Fibroblast of lung (primary cell): ENCODE measurements around the gene TEX35. TPM values are rescaled to one million over a fixed set of nuclear protein-coding genes. Genes with fewer than 3 reads are reported as not detected.

Experiments used
- DNase-seq, 2 donors: peaks; one replicate each; pipeline versions ENCODE4 v3.0.0 to v3.0.0-alpha.2; 2010; ENCODE audit warnings: low read depth in 2 of 2
- H2AFZ ChIP-seq: 2 replicates; pipeline ENCODE4 v1.5.1; 2012; ENCODE audit warnings: low read length, control low read depth, inconsistent platforms
- H3K27ac ChIP-seq: 2 replicates; pipeline ENCODE4 v1.5.1; 2011; ENCODE audit warnings: low read length, control low read depth; ENCODE audit not compliant: insufficient read depth
- H3K27me3 ChIP-seq: 2 replicates; pipeline ENCODE4 v1.5.1; 2011; ENCODE audit warnings: mild to moderate bottlenecking, low read length; ENCODE audit not compliant: control insufficient read depth, insufficient read depth
- H3K36me3 ChIP-seq: 2 replicates; pipeline ENCODE4 v1.5.1; 2011; ENCODE audit warnings: low read length; ENCODE audit not compliant: control insufficient read depth, insufficient read depth
- H3K4me1 ChIP-seq: 2 replicates; pipeline ENCODE4 v1.5.1; 2011; ENCODE audit warnings: low read length; ENCODE audit not compliant: control insufficient read depth, insufficient read depth; ENCODE audit errors: extremely low read depth
- H3K4me2 ChIP-seq: 2 replicates; pipeline ENCODE4 v1.5.1; 2011; ENCODE audit warnings: low read length, control low read depth; ENCODE audit not compliant: insufficient read depth; ENCODE audit errors: extremely low read depth
- H3K4me3 ChIP-seq, 4 experiments: fragments of 200-600 bp in 1 of 4; sonication (generic) in 1 of 4; replicated peaks in 1 of 4; 2 replicates each; pipeline ENCODE4 v1.5.1; 2011 to 2016; ENCODE audit warnings: low read length in 4 of 4, low read depth in 3 of 4, mild to moderate bottlenecking in 3 of 4, control low read depth in 2 of 4, inconsistent platforms in 1 of 4, mixed read lengths in 1 of 4; ENCODE audit not compliant: insufficient read depth in 1 of 4; ENCODE audit errors: control extremely low read depth in 1 of 4
- H3K79me2 ChIP-seq: 2 replicates; pipeline ENCODE4 v1.5.1; 2012; ENCODE audit warnings: mild to moderate bottlenecking, low read length, inconsistent platforms; ENCODE audit not compliant: control insufficient read depth, insufficient read depth
- H3K9ac ChIP-seq: 2 replicates; pipeline ENCODE4 v1.5.1; 2011; ENCODE audit warnings: mild to moderate bottlenecking, low read length, control low read depth; ENCODE audit not compliant: insufficient read depth
- H3K9me3 ChIP-seq: 2 replicates; pipeline ENCODE4 v1.5.1; 2012; ENCODE audit warnings: low read depth, low read length; ENCODE audit not compliant: control insufficient read depth, insufficient read depth
- H4K20me1 ChIP-seq: 2 replicates; pipeline ENCODE4 v1.5.1; 2011; ENCODE audit warnings: low read length; ENCODE audit not compliant: control insufficient read depth, insufficient read depth; ENCODE audit errors: extremely low read depth
- EZH2 ChIP-seq: IDR thresholded peaks from 2 replicates; pipeline ENCODE4 v1.5.1; 2012; ENCODE audit warnings: low read length, control low read depth, mild to moderate bottlenecking; ENCODE audit errors: missing control alignments
- polyA plus RNA-seq, 2 donors: library from polyadenylated mRNA; depleted of rRNA in 1 of 2; stranded (reverse) in 1 of 2; unstranded in 1 of 2; fragments of >200 nt; gene quantifications; 2 replicates each; pipeline ENCODE4 v1.2.1, GENCODE V29; 2011 to 2012; ENCODE audit warnings: missing spikeins in 1 of 2
- total RNA-seq: library from RNA; depleted of rRNA; stranded (reverse); fragments of >200 nt; gene quantifications from 2 replicates; pipeline ENCODE4 v1.2.1, GENCODE V29; 2014
- TF ChIP-seq, protein P1 (sequence below), 2 donors: IDR thresholded peaks in 1 of 2; conservative IDR thresholded peaks in 1 of 2; 1 replicate in 1 of 2; 2 replicates in 1 of 2; pipeline ENCODE4 v1.5.1; 2011 to 2012; ENCODE audit warnings: low read length in 2 of 2, control low read depth in 1 of 2, inconsistent platforms in 1 of 2, low read depth in 1 of 2, mild to moderate bottlenecking in 1 of 2

Gene TEX35
- total and polyA plus RNA-seq, 2 donors (not counting 1 experiment from before 2014, with no cell fraction given): 0.24 TPM; not detected in 1

- H3K9ac ChIP-seq: no peak overlapping the region
- no peak overlapping the region for H3K4me2 ChIP-seq
- no peak for TF ChIP-seq EZH2
- TF ChIP-seq, protein P1, sequence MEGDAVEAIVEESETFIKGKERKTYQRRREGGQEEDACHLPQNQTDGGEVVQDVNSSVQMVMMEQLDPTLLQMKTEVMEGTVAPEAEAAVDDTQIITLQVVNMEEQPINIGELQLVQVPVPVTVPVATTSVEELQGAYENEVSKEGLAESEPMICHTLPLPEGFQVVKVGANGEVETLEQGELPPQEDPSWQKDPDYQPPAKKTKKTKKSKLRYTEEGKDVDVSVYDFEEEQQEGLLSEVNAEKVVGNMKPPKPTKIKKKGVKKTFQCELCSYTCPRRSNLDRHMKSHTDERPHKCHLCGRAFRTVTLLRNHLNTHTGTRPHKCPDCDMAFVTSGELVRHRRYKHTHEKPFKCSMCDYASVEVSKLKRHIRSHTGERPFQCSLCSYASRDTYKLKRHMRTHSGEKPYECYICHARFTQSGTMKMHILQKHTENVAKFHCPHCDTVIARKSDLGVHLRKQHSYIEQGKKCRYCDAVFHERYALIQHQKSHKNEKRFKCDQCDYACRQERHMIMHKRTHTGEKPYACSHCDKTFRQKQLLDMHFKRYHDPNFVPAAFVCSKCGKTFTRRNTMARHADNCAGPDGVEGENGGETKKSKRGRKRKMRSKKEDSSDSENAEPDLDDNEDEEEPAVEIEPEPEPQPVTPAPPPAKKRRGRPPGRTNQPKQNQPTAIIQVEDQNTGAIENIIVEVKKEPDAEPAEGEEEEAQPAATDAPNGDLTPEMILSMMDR (conservative IDR thresholded peaks at IDR 0.05 in 1 of 2, IDR thresholded peaks at IDR 0.05 in 1 of 2; ENCODE audit: low read depth in 1 of 2, low read length in 2 of 2): peak; percentile 83 to 85
- H4K20me1 ChIP-seq: no peaks in the 10 kb centered on the region
- no peak overlapping the region for H3K4me3 ChIP-seq
- peak; percentile 65 to 81 for DNase-seq
- H3K4me1 ChIP-seq: peaks cover 26% of the 10 kb centered on the region
- H3K27ac ChIP-seq: no peak overlapping the region
- peak overlapping the region; percentile 2 for H2AFZ ChIP-seq
- H3K27me3 ChIP-seq: no peaks in the 10 kb centered on the region
- no peaks in the 10 kb centered on the region for H3K79me2 ChIP-seq
- H3K9me3 ChIP-seq: no peaks in the 10 kb centered on the region
- H3K36me3 ChIP-seq: no peaks in the 10 kb centered on the region
Observed at GRCh38 chr1:178532392-178532791, 19.5 kb downstream of the TEX35 start.

DNA sequence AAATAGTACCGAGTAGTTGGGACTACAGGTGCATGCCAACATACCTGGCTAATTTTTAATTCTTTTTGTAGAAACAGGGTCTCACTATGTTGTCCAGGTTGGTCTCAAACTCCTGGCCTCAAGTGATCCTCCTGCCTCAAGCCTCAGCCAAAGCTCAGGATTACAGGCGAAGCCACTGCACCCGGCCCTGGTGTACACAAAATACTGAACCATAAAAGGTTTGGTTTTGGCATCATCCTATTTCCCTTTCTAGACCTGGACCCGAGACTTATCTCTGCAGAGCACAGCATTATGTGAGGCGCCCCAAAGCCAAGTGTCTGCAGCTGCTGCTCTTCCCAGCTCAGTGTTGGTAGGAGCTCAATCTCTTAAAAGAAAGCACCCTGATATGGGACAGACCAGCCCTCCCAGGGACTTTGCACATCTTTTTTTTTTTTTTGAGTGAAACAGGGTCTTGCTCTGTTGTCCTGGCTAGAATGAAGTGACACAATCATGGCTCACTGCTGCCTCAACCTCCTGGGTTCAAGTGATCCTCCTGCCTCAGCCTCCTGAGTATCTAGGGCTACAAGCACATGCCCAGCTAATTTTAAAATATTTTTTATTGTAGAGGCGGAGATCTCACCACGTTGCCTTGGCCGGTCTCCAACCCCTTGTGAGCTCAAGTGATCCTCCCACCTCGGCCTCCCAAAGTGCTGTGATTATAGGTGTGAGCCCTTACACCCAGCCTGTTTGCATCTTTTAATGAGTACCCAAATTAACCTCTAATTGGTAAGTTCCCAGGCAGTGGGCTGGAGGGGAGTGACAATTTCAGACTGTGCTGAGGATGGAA, 20.4 kb downstream of the TEX35 start:
- no peak overlapping the region for H2AFZ ChIP-seq

GRCh38 chr1:178534137-178534868, 21.4 kb downstream of the TEX35 start:
- H3K4me1 ChIP-seq: peaks cover 45% of the 10 kb centered on the region
- no peak for DNase-seq
- H3K4me2 ChIP-seq: no peak overlapping the region
- no peaks in the 10 kb centered on the region for H4K20me1 ChIP-seq
- no peak overlapping the region for H3K27ac ChIP-seq
- H2AFZ ChIP-seq: no peak overlapping the region
- no peak overlapping the region for H3K9ac ChIP-seq
- H3K9me3 ChIP-seq: no peaks in the 10 kb centered on the region
- H3K4me3 ChIP-seq: no peak overlapping the region
- TF ChIP-seq, protein P1 (conservative IDR thresholded peaks at IDR 0.05 in 1 of 2, IDR thresholded peaks at IDR 0.05 in 1 of 2; ENCODE audit: low read depth in 1 of 2, low read length in 2 of 2): no peak
- no peaks in the 10 kb centered on the region for H3K79me2 ChIP-seq
- H3K27me3 ChIP-seq: no peaks in the 10 kb centered on the region
- H3K36me3 ChIP-seq: no peaks in the 10 kb centered on the region

More for the DNA sequence above, 20.4 kb downstream of the TEX35 start:
- Histone ChIP-seq H4K20me1 (no peaks in the 10 kb centered on the region), H3K9me3 (no peaks in the 10 kb centered on the region), H3K27me3 (no peaks in the 10 kb centered on the region), H3K4me3 (no peak overlapping the region), H3K36me3 (no peaks in the 10 kb centered on the region), H3K9ac (no peak overlapping the region), H3K27ac (no peak overlapping the region), H3K79me2 (no peaks in the 10 kb centered on the region), H3K4me2 (no peak overlapping the region), H3K4me1 (peaks cover 35% of the 10 kb centered on the region)
- TF ChIP-seq, protein P1 (conservative IDR thresholded peaks at IDR 0.05 in 1 of 2, IDR thresholded peaks at IDR 0.05 in 1 of 2; ENCODE audit: low read depth in 1 of 2, low read length in 2 of 2): no peak
- no peak for TF ChIP-seq EZH2
- no peak for DNase-seq
